Heart right ventricle (tissue), 16 donors: ENCODE data around the gene PLXNA2. TPM values are rescaled to one million over a fixed set of nuclear protein-coding genes. Genes with fewer than 3 reads are reported as not detected.
A peak's percentile ranks its signal among the peaks of the same experiment; 100 is the strongest.

Experiments
- ATAC-seq, 8 donors: fragments of 200-7000 bp; cut with Tn5 transposase; one replicate each; pipeline ENCODE4 v1.9.1; 2020; ENCODE audit warnings: mild to moderate bottlenecking in 8 of 8, moderate library complexity in 8 of 8, moderate number of reproducible peaks in 1 of 8
- DNase-seq, 2 donors: peaks; one replicate each; pipeline ENCODE4 v3.0.0-alpha.2; 2020
- H3K27ac ChIP-seq, 10 donors: fragments of 200-600 bp; sonication (generic) in 2 of 10; one replicate each; pipeline versions ENCODE4 v1.5.0 to v1.8.0; 2020 to 2022; ENCODE audit warnings: mild to moderate bottlenecking in 3 of 10
- H3K27me3 ChIP-seq, 7 donors: fragments of 200-600 bp; one replicate each; pipeline ENCODE4 v1.8.0; 2021 to 2022; ENCODE audit warnings: mild to moderate bottlenecking in 2 of 7
- H3K36me3 ChIP-seq, 9 donors: fragments of 200-600 bp; sonication (generic) in 1 of 9; one replicate each; pipeline versions ENCODE4 v1.5.0 to v1.8.0; 2020 to 2022; ENCODE audit warnings: mild to moderate bottlenecking in 2 of 9
- H3K4me1 ChIP-seq, 9 donors: fragments of 200-600 bp; sonication (generic) in 1 of 9; one replicate each; pipeline versions ENCODE4 v1.5.0 to v1.8.0; 2020 to 2022; ENCODE audit warnings: mild to moderate bottlenecking in 4 of 9
- H3K4me3 ChIP-seq, 10 donors: fragments of 200-600 bp; sonication (generic) in 2 of 10; one replicate each; pipeline versions ENCODE4 v1.5.0 to v1.8.0; 2020 to 2022; ENCODE audit warnings: mild to moderate bottlenecking in 7 of 10, moderate library complexity in 2 of 10
- H3K9me3 ChIP-seq, 11 donors: fragments of 200-600 bp in 10 of 11; sonication (generic) in 2 of 11; one replicate each; pipeline versions ENCODE4 v1.5.0 to v1.8.0; 2013 to 2022; ENCODE audit warnings: mild to moderate bottlenecking in 2 of 11, control low read depth in 1 of 11, moderate library complexity in 1 of 11
- WGBS, 2 donors: extraction: QIAGEN DNeasy Blood & Tissue Kit; methylation state at CpG; one replicate each; pipeline ENCODE4 v1.1.7; 2013; ENCODE audit warnings: inconsistent platforms in 1 of 2; 5-methylcytosine and 5-hydroxymethylcytosine counted together
- intact Hi-C, 10 donors: fragments of 100-400 bp; cut with DNase I; formaldehyde crosslinking; loops; one replicate each; pipeline versions ENCODE4 v1.11.1 to v1.14.2; 2022
- polyA plus RNA-seq, 2 donors: library from polyadenylated mRNA; stranded (reverse); fragments of 200-250 nt; gene quantifications; one replicate each; pipeline ENCODE4 v1.2.3, GENCODE V29; 2013
- total RNA-seq, 10 donors: library from RNA; stranded (reverse); fragmentation: NEBNext Ultra II Directional in 3 of 10; extraction: Animal tissue kit (Norgen Biotek cat#: 25700) in 3 of 10; gene quantifications; one replicate each; pipeline versions ENCODE4 v1.2.1 to v1.2.4, GENCODE V29; 2021 to 2023
- TF ChIP-seq, protein P1 (sequence below), 9 donors: fragments of 200-600 bp; sonication (generic) in 2 of 9; IDR thresholded peaks; one replicate each; pipeline versions ENCODE4 v1.5.0 to v1.8.0; 2021 to 2022; ENCODE audit warnings: antibody characterized with exemption in 9 of 9, mild to moderate bottlenecking in 5 of 9, moderate library complexity in 1 of 9
- donor health status: Arrhythmogenic right ventricular cardiomyopathy.
- donor health status: ischemic (EF 13 %, LVEDD 7.1; RV severe dilation, severe dysfunction).
- donor health status: healthy with polysubstance abuse.
- donor health status: DM: no; HTN: yes; CAD: no.
- donor health status: DM: no; HTN: no; CAD: no.
- donor health status: ischemic (EF 25% LVEDD 6.9; RV normal size, moderate dysfunction).
- donor health status: ischemic (EF 25% LVEDD 5.7; RV mildly dilated, moderate dysfunction).
- donor health status: healthy.
- donor health status: DM: yes; HTN: yes; CAD: no.
- donor health status: Ischemic cardiomyopathy.
- donor health status: ischemic (EF 35%, LVEDD 5.7; RV mildly dilated, moderate dysfunction).
- donor health status: nonischemic (EF 11% LVEDD 7.7; RV severe dilation, severe dysfunction).
- donor health status: DM: yes; HTN: yes; CAD: no.
- donor health status: PGD.
- donor health status: ischemic (EF 29% LVEDD 5.4; RV normal size, mild dysfunction).
- donor health status: nonischemic (EF 23%, LVEDD 6.1; RV moderate dilation, normal function).

Gene PLXNA2
- total and polyA plus RNA-seq, 12 donors, result 6.1 to 31.6 (median 17.9) TPM

DNA sequence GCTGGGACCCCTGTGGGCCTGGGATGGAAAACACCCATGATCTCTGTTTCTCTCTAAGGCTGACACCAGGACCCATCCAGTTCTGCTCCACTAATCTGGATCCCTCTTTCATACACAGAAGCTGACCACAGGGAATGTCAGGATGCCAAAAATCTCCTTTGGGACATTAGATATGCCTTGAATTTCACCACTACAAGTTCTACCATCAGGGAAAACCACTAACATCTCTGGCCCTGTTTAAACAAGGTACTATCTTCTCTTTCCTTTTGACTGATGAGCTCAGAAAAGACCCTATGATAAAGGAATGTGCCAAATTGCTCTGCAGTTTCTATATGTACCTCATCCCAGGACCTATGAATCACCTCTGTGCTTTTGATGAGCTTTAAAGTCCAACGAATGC is 10.2 kb upstream of the PLXNA2 start:
- 93 to 96% methylated on average over 1 of the region's 1 CpG for WGBS, 2 donors

GRCh38 chr1:208252836-208253576 is 8.8 kb upstream of the PLXNA2 start:
- intact Hi-C loops, result loop anchor here in 1 of 10 donors (5.0 kb wide), 1 partner anchor 231 kb away; no protein-coding TSS in a partner anchor
- Histone ChIP-seq H3K9me3 (no peaks in the 10 kb centered on the region), H3K4me3 (no peak overlapping the region), H3K27ac (no peak overlapping the region), H3K27me3 (peaks cover 0 to 16% (median 0%) of the 10 kb centered on the region in 7 donors), H3K36me3 (no peaks in the 10 kb centered on the region), H3K4me1 (peaks cover 0 to 12% (median 5%) of the 10 kb centered on the region in 9 donors)
- TF ChIP-seq, protein P1, sequence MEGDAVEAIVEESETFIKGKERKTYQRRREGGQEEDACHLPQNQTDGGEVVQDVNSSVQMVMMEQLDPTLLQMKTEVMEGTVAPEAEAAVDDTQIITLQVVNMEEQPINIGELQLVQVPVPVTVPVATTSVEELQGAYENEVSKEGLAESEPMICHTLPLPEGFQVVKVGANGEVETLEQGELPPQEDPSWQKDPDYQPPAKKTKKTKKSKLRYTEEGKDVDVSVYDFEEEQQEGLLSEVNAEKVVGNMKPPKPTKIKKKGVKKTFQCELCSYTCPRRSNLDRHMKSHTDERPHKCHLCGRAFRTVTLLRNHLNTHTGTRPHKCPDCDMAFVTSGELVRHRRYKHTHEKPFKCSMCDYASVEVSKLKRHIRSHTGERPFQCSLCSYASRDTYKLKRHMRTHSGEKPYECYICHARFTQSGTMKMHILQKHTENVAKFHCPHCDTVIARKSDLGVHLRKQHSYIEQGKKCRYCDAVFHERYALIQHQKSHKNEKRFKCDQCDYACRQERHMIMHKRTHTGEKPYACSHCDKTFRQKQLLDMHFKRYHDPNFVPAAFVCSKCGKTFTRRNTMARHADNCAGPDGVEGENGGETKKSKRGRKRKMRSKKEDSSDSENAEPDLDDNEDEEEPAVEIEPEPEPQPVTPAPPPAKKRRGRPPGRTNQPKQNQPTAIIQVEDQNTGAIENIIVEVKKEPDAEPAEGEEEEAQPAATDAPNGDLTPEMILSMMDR (IDR thresholded peaks at IDR 0.05), result no peak
- DNase-seq (no peak), ATAC-seq (peak in 1 of 8 donors; percentile 36)
- WGBS, 2 donors, result 74 to 84% methylated on average over 7 of the region's 7 CpGs

More for the DNA sequence above, 10.2 kb upstream of the PLXNA2 start:
- no peak for ATAC-seq
- Histone ChIP-seq H3K27me3 (peaks cover 0 to 16% (median 0%) of the 10 kb centered on the region in 7 donors), H3K4me3 (no peak overlapping the region), H3K9me3 (no peaks in the 10 kb centered on the region), H3K36me3 (no peaks in the 10 kb centered on the region), H3K4me1 (peaks cover 0 to 10% (median 0%) of the 10 kb centered on the region in 9 donors), H3K27ac (no peak overlapping the region)
- intact Hi-C loops, result loop anchor here in 1 of 10 donors (5.0 kb wide), 1 partner anchor 232 kb away; no protein-coding TSS in a partner anchor
- DNase-seq, result no peak
- TF ChIP-seq, protein P1 (IDR thresholded peaks at IDR 0.05), result no peak

DNA sequence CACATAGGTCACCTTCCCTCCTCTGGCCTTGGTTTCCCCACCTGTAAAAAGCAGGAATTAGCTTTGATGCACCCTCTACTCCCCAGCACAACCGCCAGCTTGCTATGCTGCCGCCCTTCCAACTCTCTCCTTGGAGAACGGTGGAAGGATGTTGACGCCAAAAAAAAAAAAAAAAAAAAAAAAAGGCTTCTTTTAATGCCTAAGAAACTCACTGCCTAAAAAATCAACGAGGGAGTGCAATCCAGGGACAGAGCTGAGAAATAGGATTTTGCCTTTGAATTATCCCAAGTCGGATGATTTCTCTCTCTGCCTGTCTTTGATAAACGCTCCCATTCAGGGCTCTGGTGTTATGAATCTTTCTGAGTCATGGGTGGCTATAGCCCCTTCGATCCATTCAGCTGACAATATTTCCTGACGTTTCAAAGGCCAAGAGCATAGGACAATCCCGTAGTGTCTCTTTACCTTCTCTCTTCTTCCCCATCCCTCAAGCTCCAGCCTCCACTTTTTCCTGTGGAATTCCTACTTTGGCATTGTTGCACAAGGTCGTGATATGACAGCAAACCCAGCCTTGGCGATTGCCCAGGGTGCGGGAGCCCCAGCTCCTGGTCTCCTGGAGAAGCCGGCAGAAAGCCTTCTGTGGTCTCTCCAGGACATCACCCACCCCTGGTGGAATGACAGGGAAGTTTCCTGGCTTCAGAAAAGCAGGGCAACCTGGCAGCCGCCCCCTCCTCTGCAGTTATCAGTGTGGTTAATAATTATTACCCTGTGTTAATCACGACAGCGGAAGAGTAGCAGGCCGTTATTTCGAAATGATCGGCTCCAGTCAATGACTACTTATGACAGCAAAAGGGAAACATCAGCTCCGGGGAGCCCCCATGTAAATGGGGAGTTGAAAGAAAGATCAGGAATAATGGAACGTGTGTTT is 8.0 kb upstream of the PLXNA2 start:
- H3K9me3 ChIP-seq, result no peaks in the 10 kb centered on the region
- H3K27me3 ChIP-seq, result peaks cover 0 to 16% (median 0%) of the 10 kb centered on the region in 7 donors
- ATAC-seq (peak in 3 of 8 donors; percentile 9 to 52 (median 34)), DNase-seq (peak in 1 of 2 donors; percentile 30)
- peaks cover 0 to 18% (median 6%) of the 10 kb centered on the region in 9 donors for H3K4me1 ChIP-seq
- H3K27ac ChIP-seq, result no peak overlapping the region
- intact Hi-C loops, result loop anchor here in 1 of 10 donors (5.0 kb wide), 1 partner anchor 230 kb away; no protein-coding TSS in a partner anchor
- 42 to 66% methylated on average over 22 of the region's 22 CpGs for WGBS, 2 donors
- H3K4me3 ChIP-seq, result peak overlapping the region in 1 of 10 donors; percentile 13
- TF ChIP-seq, protein P1 (IDR thresholded peaks at IDR 0.05), result peak in 5 of 9 donors; percentile 28 to 78 (median 60)
- H3K36me3 ChIP-seq, result no peaks in the 10 kb centered on the region

DNA sequence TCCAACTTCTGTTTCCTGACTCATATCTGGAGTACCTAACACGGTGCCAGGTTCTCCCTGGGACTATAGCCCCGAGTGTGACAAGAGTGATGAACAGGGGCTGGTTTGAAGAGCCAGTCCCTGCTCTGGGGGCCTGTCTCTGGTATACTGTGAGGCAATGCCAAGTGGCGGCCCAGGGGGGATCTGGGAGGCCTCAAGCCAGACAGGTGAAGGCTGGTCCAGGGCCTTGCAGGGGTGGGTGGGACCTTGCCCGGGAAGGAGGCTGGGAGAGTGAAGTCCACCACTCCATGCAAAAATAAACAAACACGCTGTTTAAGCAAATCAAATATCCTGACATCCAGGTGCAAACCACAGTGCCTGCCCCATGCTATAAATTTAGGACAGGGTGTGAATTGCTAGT is 6.8 kb upstream of the PLXNA2 start:
- peak in 1 of 8 donors; percentile 18 for ATAC-seq
- H3K27me3 ChIP-seq, result peaks cover 0 to 13% (median 0%) of the 10 kb centered on the region in 7 donors
- no peaks in the 10 kb centered on the region for H3K36me3 ChIP-seq
- intact Hi-C loops, result loop anchor here in 1 of 10 donors (5.0 kb wide), 1 partner anchor 229 kb away; no protein-coding TSS in a partner anchor
- TF ChIP-seq, protein P1 (IDR thresholded peaks at IDR 0.05), result no peak
- H3K4me3 ChIP-seq, result no peak overlapping the region
- H3K9me3 ChIP-seq, result no peaks in the 10 kb centered on the region
- 56 to 66% methylated on average over 5 of the region's 5 CpGs for WGBS, 2 donors
- no peak for DNase-seq
- no peak overlapping the region for H3K27ac ChIP-seq
- peaks cover 0 to 18% (median 6%) of the 10 kb centered on the region in 9 donors for H3K4me1 ChIP-seq
